Measurements from ENCODE around the gene FRY. TPM values are rescaled to one million over a fixed set of nuclear protein-coding genes. Genes with fewer than 3 reads are reported as not detected.

Gene FRY
- total RNA-seq, 5 donors from 2014 or later (not counting 1 experiment from before 2014, with no cell fraction given), result 11.5 to 35.3 (median 15.2) TPM

DNA sequence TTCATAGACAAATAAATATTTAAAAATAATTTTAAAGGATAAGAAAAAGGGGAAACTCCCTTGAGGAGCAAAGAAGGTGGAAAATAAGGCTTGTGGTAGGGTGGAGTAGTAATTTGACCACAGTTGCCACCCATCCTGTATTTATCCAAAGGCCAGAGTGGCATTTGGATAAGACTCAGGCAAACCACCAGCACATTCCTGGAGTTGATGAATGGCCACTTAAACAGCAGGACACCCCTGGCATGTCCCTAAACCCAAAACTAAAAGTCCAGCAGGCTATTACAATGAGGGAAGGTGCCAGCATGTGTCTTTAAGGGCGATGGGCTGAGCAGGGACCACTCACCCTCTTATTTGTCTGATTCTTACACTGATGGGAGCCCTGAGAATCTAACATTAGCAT is 9.8 kb upstream of the FRY start:
- no peaks in the 10 kb centered on the region for H3K27me3 Mint-ChIP-seq
- Histone ChIP-seq H3K4me3 (ENCODE audit: control insufficient read depth in 1 of 2, extremely low read depth in 1 of 2, low read length in 1 of 2) (no peak overlapping the region), H3K9me3 (no peaks in the 10 kb centered on the region), H3K4me1 (ENCODE audit: control insufficient read depth in 1 of 2, extremely low read depth in 1 of 2, insufficient read depth in 2 of 2, low read length in 2 of 2) (no peaks in the 10 kb centered on the region), H3K36me3 (ENCODE audit: control insufficient read depth in 2 of 2, extremely low read depth in 1 of 2, insufficient read depth in 1 of 2, low read length in 1 of 2) (no peaks in the 10 kb centered on the region), H3K27me3 (replicated peaks in 1 of 2; ENCODE audit: control insufficient read depth in 2 of 2, extremely low read depth in 1 of 2, insufficient read depth in 2 of 2, low read length in 1 of 2) (no peaks in the 10 kb centered on the region), H3K27ac (ENCODE audit: low read length) (no peak overlapping the region)
- CTCF ChIA-PET, result no interaction called here
- DNase-seq (no peak), ATAC-seq (replicated peaks in 1 of 4) (no peak)
- H3K9me3 Mint-ChIP-seq, result no peaks in the 10 kb centered on the region
- no peak overlapping the region for H3K27ac Mint-ChIP-seq
- H3K4me1 Mint-ChIP-seq, result no peaks in the 10 kb centered on the region
- no peak overlapping the region for H3K4me3 Mint-ChIP-seq
- POLR2A ChIA-PET, result no interaction called here
- WGBS (ENCODE audit: insufficient coverage), result no CpG with 5 or more reads among the region's 1 CpG
- no peaks in the 10 kb centered on the region for H3K36me3 Mint-ChIP-seq

DNA sequence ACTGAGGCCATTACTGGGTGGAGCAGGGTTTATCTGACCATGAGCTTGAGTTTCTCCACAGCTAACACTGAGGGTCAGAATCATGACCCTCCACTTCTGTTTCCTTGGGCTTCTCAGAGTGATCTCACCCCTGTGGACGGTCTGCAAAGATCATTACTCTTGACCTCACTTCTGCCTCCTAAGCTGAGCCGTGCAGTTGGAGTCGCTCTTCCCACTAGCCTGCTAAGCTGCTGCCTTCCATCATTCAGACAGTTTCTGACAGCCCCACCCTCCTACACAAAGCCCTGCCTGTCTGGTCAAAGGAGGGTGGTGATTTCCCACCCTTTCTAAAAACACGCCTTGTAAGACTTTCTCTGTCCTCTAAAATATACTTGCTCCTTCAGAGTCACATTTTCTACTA is 9.3 kb upstream of the FRY start:
- DNase-seq (no peak), ATAC-seq (replicated peaks in 1 of 4) (no peak)
- H3K9me3 Mint-ChIP-seq, result no peaks in the 10 kb centered on the region
- H3K4me1 Mint-ChIP-seq, result no peaks in the 10 kb centered on the region
- no peak overlapping the region for H3K27ac ChIP-seq (ENCODE audit: low read length)
- no peak overlapping the region for H3K4me3 Mint-ChIP-seq
- no peaks in the 10 kb centered on the region for H3K27me3 ChIP-seq (replicated peaks in 1 of 2; ENCODE audit: control insufficient read depth in 2 of 2, extremely low read depth in 1 of 2, insufficient read depth in 2 of 2, low read length in 1 of 2)
- no peak overlapping the region for H3K4me3 ChIP-seq (ENCODE audit: control insufficient read depth in 1 of 2, extremely low read depth in 1 of 2, low read length in 1 of 2)
- no CpG with 5 or more reads among the region's 4 CpGs for WGBS (ENCODE audit: insufficient coverage)
- H3K27ac Mint-ChIP-seq, result no peak overlapping the region
- no peaks in the 10 kb centered on the region for H3K9me3 ChIP-seq
- H3K36me3 ChIP-seq (ENCODE audit: control insufficient read depth in 2 of 2, extremely low read depth in 1 of 2, insufficient read depth in 1 of 2, low read length in 1 of 2), result no peaks in the 10 kb centered on the region
- H3K36me3 Mint-ChIP-seq, result no peaks in the 10 kb centered on the region
- no peaks in the 10 kb centered on the region for H3K4me1 ChIP-seq (ENCODE audit: control insufficient read depth in 1 of 2, extremely low read depth in 1 of 2, insufficient read depth in 2 of 2, low read length in 2 of 2)
- POLR2A ChIA-PET, result no interaction called here
- H3K27me3 Mint-ChIP-seq, result no peaks in the 10 kb centered on the region
- CTCF ChIA-PET, result interaction anchor here in 1 of 2 donors (0.6 kb wide), 1 partner anchor 93 kb away, joined by 5 read pairs; no protein-coding TSS in a partner anchor

GRCh38 chr13:32023096-32023495 is 8.5 kb upstream of the FRY start:
- no peaks in the 10 kb centered on the region for H3K36me3 ChIP-seq (ENCODE audit: control insufficient read depth in 2 of 2, extremely low read depth in 1 of 2, insufficient read depth in 1 of 2, low read length in 1 of 2)
- WGBS (ENCODE audit: insufficient coverage), result no CpG with 5 or more reads among the region's 3 CpGs
- no peaks in the 10 kb centered on the region for H3K9me3 ChIP-seq
- Mint-ChIP-seq H3K27ac (no peak overlapping the region), H3K4me3 (no peak overlapping the region), H3K36me3 (no peaks in the 10 kb centered on the region), H3K27me3 (no peaks in the 10 kb centered on the region), H3K9me3 (no peaks in the 10 kb centered on the region), H3K4me1 (no peaks in the 10 kb centered on the region)
- no peak overlapping the region for H3K4me3 ChIP-seq (ENCODE audit: control insufficient read depth in 1 of 2, extremely low read depth in 1 of 2, low read length in 1 of 2)
- CTCF ChIA-PET, result no interaction called here
- no peak overlapping the region for H3K27ac ChIP-seq (ENCODE audit: low read length)
- H3K4me1 ChIP-seq (ENCODE audit: control insufficient read depth in 1 of 2, extremely low read depth in 1 of 2, insufficient read depth in 2 of 2, low read length in 2 of 2), result no peaks in the 10 kb centered on the region
- POLR2A ChIA-PET, result no interaction called here
- DNase-seq (no peak), ATAC-seq (replicated peaks in 1 of 4) (no peak)
- H3K27me3 ChIP-seq (replicated peaks in 1 of 2; ENCODE audit: control insufficient read depth in 2 of 2, extremely low read depth in 1 of 2, insufficient read depth in 2 of 2, low read length in 1 of 2), result no peaks in the 10 kb centered on the region

DNA sequence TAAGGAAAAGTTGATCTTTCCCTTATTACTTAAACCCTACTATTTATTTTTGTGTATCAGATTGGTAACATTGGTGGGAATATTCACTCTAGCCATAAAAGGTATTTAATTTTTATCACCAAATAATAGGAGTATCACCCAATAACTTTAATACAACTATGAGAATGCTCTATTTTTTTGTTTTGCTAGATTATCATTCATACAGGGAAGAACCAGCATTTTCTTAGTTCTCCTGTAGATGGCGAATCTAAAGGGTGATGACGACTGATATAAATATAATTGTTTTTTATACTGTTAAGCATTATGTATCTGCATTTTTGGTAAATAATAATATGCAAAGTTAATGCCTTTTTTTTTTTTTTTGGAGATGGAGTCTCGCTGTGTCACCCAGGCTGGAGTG is 7.9 kb upstream of the FRY start:
- no CpG with 5 or more reads among the region's 3 CpGs for WGBS (ENCODE audit: insufficient coverage)
- Histone ChIP-seq H3K27me3 (replicated peaks in 1 of 2; ENCODE audit: control insufficient read depth in 2 of 2, extremely low read depth in 1 of 2, insufficient read depth in 2 of 2, low read length in 1 of 2) (no peaks in the 10 kb centered on the region), H3K4me1 (ENCODE audit: control insufficient read depth in 1 of 2, extremely low read depth in 1 of 2, insufficient read depth in 2 of 2, low read length in 2 of 2) (no peaks in the 10 kb centered on the region), H3K4me3 (ENCODE audit: control insufficient read depth in 1 of 2, extremely low read depth in 1 of 2, low read length in 1 of 2) (no peak overlapping the region), H3K36me3 (ENCODE audit: control insufficient read depth in 2 of 2, extremely low read depth in 1 of 2, insufficient read depth in 1 of 2, low read length in 1 of 2) (no peaks in the 10 kb centered on the region), H3K9me3 (no peaks in the 10 kb centered on the region), H3K27ac (ENCODE audit: low read length) (no peak overlapping the region)
- H3K9me3 Mint-ChIP-seq, result no peaks in the 10 kb centered on the region
- H3K36me3 Mint-ChIP-seq, result no peaks in the 10 kb centered on the region
- ATAC-seq (replicated peaks in 1 of 4) (no peak), DNase-seq (no peak)
- H3K27ac Mint-ChIP-seq, result no peak overlapping the region
- H3K4me3 Mint-ChIP-seq, result no peak overlapping the region
- ChIA-PET POLR2A (interaction anchor here in 1 of 2 donors (0.7 kb wide), 1 partner anchor 729 kb away, joined by 5 read pairs; no protein-coding TSS in a partner anchor), CTCF (interaction anchor here in 1 of 2 donors (0.7 kb wide), 1 partner anchor 285 kb away, joined by 7 read pairs; no protein-coding TSS in a partner anchor)
- H3K27me3 Mint-ChIP-seq, result no peaks in the 10 kb centered on the region
- H3K4me1 Mint-ChIP-seq, result no peaks in the 10 kb centered on the region

- H3K27ac Mint-ChIP-seq, result no peak overlapping the region
- Histone ChIP-seq H3K4me1 (ENCODE audit: control insufficient read depth in 1 of 2, extremely low read depth in 1 of 2, insufficient read depth in 2 of 2, low read length in 2 of 2) (no peaks in the 10 kb centered on the region), H3K27me3 (replicated peaks in 1 of 2; ENCODE audit: control insufficient read depth in 2 of 2, extremely low read depth in 1 of 2, insufficient read depth in 2 of 2, low read length in 1 of 2) (no peaks in the 10 kb centered on the region), H3K27ac (ENCODE audit: low read length) (no peak overlapping the region), H3K36me3 (ENCODE audit: control insufficient read depth in 2 of 2, extremely low read depth in 1 of 2, insufficient read depth in 1 of 2, low read length in 1 of 2) (no peaks in the 10 kb centered on the region), H3K4me3 (ENCODE audit: control insufficient read depth in 1 of 2, extremely low read depth in 1 of 2, low read length in 1 of 2) (no peak overlapping the region), H3K9me3 (no peaks in the 10 kb centered on the region)
- POLR2A ChIA-PET, result no interaction called here
- ATAC-seq (replicated peaks in 1 of 4), result no peak
- no peaks in the 10 kb centered on the region for H3K36me3 Mint-ChIP-seq
- DNase-seq, result no peak
- CTCF ChIA-PET, result no interaction called here
- no peaks in the 10 kb centered on the region for H3K9me3 Mint-ChIP-seq
- peaks cover 0 to 1% (median 0%) of the 10 kb centered on the region in 3 donors for H3K4me1 Mint-ChIP-seq
- no CpG with 5 or more reads among the region's 2 CpGs for WGBS (ENCODE audit: insufficient coverage)
- no peak overlapping the region for H3K4me3 Mint-ChIP-seq
- H3K27me3 Mint-ChIP-seq, result no peaks in the 10 kb centered on the region
Measured at GRCh38 chr13:32024750-32025149, 6.8 kb upstream of the FRY start.

DNA sequence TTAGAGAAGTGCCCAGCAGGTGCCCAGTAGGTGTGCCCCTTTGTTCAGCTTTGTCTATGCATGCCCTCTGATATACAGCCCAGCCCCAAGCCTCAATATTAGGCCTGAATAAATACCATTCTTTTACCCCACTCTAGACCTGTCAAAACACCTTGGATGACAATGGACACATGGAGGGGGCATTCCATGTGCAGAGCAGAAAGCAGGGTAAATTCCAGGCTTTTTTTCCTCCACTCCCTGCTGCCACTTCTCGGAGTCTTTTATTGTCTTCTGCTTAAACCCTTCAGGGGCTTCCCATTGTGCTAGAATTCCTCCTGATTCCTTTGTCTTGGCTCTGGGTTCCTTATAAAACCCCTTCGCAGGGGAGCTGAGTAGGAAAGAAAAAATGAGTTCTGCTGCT is 5.8 kb upstream of the FRY start:
- ChIA-PET CTCF (no interaction called here), POLR2A (no interaction called here)
- H3K9me3 Mint-ChIP-seq, result no peaks in the 10 kb centered on the region
- H3K9me3 ChIP-seq, result no peaks in the 10 kb centered on the region
- no peaks in the 10 kb centered on the region for H3K27me3 Mint-ChIP-seq
- no peak overlapping the region for H3K27ac Mint-ChIP-seq
- no peak overlapping the region for H3K27ac ChIP-seq (ENCODE audit: low read length)
- peaks cover 1 to 6% of the 10 kb centered on the region in 2 experiments for H3K4me1 ChIP-seq (ENCODE audit: control insufficient read depth in 1 of 2, extremely low read depth in 1 of 2, insufficient read depth in 2 of 2, low read length in 2 of 2)
- no peaks in the 10 kb centered on the region for H3K36me3 Mint-ChIP-seq
- WGBS (ENCODE audit: insufficient coverage), result no CpG with 5 or more reads among the region's 2 CpGs
- no peak overlapping the region for H3K4me3 Mint-ChIP-seq
- H3K36me3 ChIP-seq (ENCODE audit: control insufficient read depth in 2 of 2, extremely low read depth in 1 of 2, insufficient read depth in 1 of 2, low read length in 1 of 2), result no peaks in the 10 kb centered on the region
- peaks cover 5 to 11% (median 6%) of the 10 kb centered on the region in 3 donors for H3K4me1 Mint-ChIP-seq
- DNase-seq (no peak), ATAC-seq (replicated peaks in 1 of 4) (no peak)
- H3K27me3 ChIP-seq (replicated peaks in 1 of 2; ENCODE audit: control insufficient read depth in 2 of 2, extremely low read depth in 1 of 2, insufficient read depth in 2 of 2, low read length in 1 of 2), result peaks cover 0 to under 1% of the 10 kb centered on the region in 2 experiments
- H3K4me3 ChIP-seq (ENCODE audit: control insufficient read depth in 1 of 2, extremely low read depth in 1 of 2, low read length in 1 of 2), result no peak overlapping the region

DNA sequence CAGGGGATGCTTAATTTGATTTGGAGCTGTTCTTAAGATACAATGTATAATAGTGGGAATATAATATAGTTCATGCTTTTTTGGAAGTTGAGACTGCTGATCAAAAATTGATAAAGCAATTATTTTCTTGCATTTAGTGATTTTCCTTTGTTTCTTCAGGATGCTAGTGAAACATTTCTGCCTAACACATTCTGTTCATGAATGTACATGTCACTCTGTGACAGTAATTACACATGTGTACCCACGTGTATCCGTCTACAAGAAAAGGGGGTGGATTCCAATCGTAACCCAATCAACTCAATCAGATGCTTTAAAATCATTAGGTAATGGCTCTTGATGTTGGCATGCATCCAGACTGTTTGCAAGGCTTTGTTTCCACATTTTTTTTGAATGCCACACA is 5.0 kb upstream of the FRY start:
- POLR2A ChIA-PET, result no interaction called here
- H3K27me3 ChIP-seq (replicated peaks in 1 of 2; ENCODE audit: control insufficient read depth in 2 of 2, extremely low read depth in 1 of 2, insufficient read depth in 2 of 2, low read length in 1 of 2), result peaks cover 0 to 9% of the 10 kb centered on the region in 2 experiments
- no peaks in the 10 kb centered on the region for H3K36me3 ChIP-seq (ENCODE audit: control insufficient read depth in 2 of 2, extremely low read depth in 1 of 2, insufficient read depth in 1 of 2, low read length in 1 of 2)
- no peak overlapping the region for H3K27ac ChIP-seq (ENCODE audit: low read length)
- no peak overlapping the region for H3K27ac Mint-ChIP-seq
- H3K4me1 Mint-ChIP-seq, result peaks cover 8 to 15% (median 10%) of the 10 kb centered on the region in 3 donors
- DNase-seq (no peak), ATAC-seq (replicated peaks in 1 of 4) (no peak)
- CTCF ChIA-PET, result no interaction called here
- peaks cover 0 to 1% of the 10 kb centered on the region in 2 donors for H3K27me3 Mint-ChIP-seq
- no peaks in the 10 kb centered on the region for H3K36me3 Mint-ChIP-seq
- no peaks in the 10 kb centered on the region for H3K9me3 ChIP-seq
- no CpG with 5 or more reads among the region's 3 CpGs for WGBS (ENCODE audit: insufficient coverage)
- peaks cover 6 to 7% of the 10 kb centered on the region in 2 experiments for H3K4me1 ChIP-seq (ENCODE audit: control insufficient read depth in 1 of 2, extremely low read depth in 1 of 2, insufficient read depth in 2 of 2, low read length in 2 of 2)
- no peaks in the 10 kb centered on the region for H3K9me3 Mint-ChIP-seq
- H3K4me3 Mint-ChIP-seq, result no peak overlapping the region
- H3K4me3 ChIP-seq (ENCODE audit: control insufficient read depth in 1 of 2, extremely low read depth in 1 of 2, low read length in 1 of 2), result no peak overlapping the region
